Body of pancreas (tissue), 4 donors: ENCODE data around the gene FCHSD2.

ENCODE experiments used
- CTCF ChIP-seq, 7 experiments: fragments of 450-650 bp in 4 of 7; fragments of 200-600 bp in 3 of 7; sonication (generic) in 3 of 7; IDR thresholded peaks; one replicate each; pipeline ENCODE4 v1.5.1; 2016 to 2019; ENCODE audit warnings: antibody characterized with exemption in 7 of 7
- POLR2A ChIP-seq, 3 donors: fragments of 450-650 bp; IDR thresholded peaks; one replicate each; pipeline ENCODE4 v1.6.1; 2016; ENCODE audit warnings: antibody characterized with exemption in 3 of 3, mild to moderate bottlenecking in 2 of 3

DNA sequence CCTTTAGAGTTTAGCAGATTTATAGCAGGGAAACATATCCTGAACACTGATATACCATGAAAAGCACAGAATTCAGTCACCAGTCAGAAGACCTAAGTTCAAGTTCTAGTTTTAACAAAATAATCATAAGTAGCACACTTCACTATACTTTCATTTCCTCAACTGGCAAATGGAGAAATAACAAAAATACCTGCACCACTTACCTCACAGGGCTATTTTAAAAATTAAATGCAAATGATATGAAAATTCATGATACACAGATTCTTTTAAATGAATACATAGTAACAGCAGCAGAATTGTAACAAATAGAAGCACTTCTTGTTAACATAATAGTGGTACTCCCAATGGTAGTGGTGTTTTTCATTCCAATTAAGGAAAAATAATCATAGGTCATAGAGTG is 139.0 kb downstream of the FCHSD2 start:
- TF ChIP-seq POLR2A (IDR thresholded peaks at IDR 0.05) (no peak), CTCF (IDR thresholded peaks at IDR 0.05) (no peak)
